AML-193 (cell line): ENCODE results near the gene ACOT13.
A peak's percentile ranks its signal among the peaks of the same experiment; 100 is the strongest.
"Not testable (repeated sequence)": the region's sequence is repeated elsewhere in the genome, so short reads cannot be mapped to it uniquely, and the experiment has no call there.

ENCODE experiments used
- DNase-seq, 2 experiments: peaks; one replicate each; lab custom pipeline; 2025; lab: John Stamatoyannopoulos, UW

Gene ACOT13

GRCh38 chr6:24692848-24693592 lies 26.1 kb downstream of the ACOT13 start:
- DNase-seq: no peak

GRCh38 chr6:24694198-24694597 lies 27.3 kb downstream of the ACOT13 start:
- no peak for DNase-seq

GRCh38 chr6:24695635-24696034 lies 28.8 kb downstream of the ACOT13 start:
- peak; percentile 59 for DNase-seq

GRCh38 chr6:24696097-24696496 lies 29.2 kb downstream of the ACOT13 start:
- DNase-seq: no peak

- DNase-seq: no peak
These were observed 32.9 kb downstream of the ACOT13 start for GRCh38 chr6:24699521-24700359.

GRCh38 chr6:24702720-24703282 lies 35.9 kb downstream of the ACOT13 start:
- DNase-seq: no peak

GRCh38 chr6:24704468-24704867 lies 37.6 kb downstream of the ACOT13 start:
- DNase-seq: no peak

- no peak for DNase-seq
These were observed 41.7 kb downstream of the ACOT13 start for GRCh38 chr6:24708612-24709011.

GRCh38 chr6:24709014-24709711 lies 42.3 kb downstream of the ACOT13 start:
- DNase-seq: no peak

- no peak for DNase-seq
These were observed 43.8 kb downstream of the ACOT13 start for GRCh38 chr6:24710519-24711303.

GRCh38 chr6:24716602-24717148 lies 49.8 kb downstream of the ACOT13 start:
- DNase-seq: not testable (repeated sequence)

GRCh38 chr6:24718449-24719124 lies 51.7 kb downstream of the ACOT13 start:
- DNase-seq: no peak

- peak; percentile 83 to 84 for DNase-seq
These were observed 52.5 kb downstream of the ACOT13 start, which contains the start of gene C6orf62 for GRCh38 chr6:24719125-24719971. Gene C6orf62 (minus strand): TSS chr6:24719154. CDS start chr6:24718668, 486 bp downstream.

GRCh38 chr6:24720131-24720603 lies 53.3 kb downstream of the ACOT13 start:
- peak; percentile 31 to 51 for DNase-seq

- peak; percentile 99 to 100 for DNase-seq
These were observed 54.0 kb downstream of the ACOT13 start for GRCh38 chr6:24720604-24721460.

- peak in 1 of 2 experiments; percentile 95 for DNase-seq
These were observed 54.8 kb downstream of the ACOT13 start for GRCh38 chr6:24721461-24722215.

GRCh38 chr6:24723270-24723669 lies 56.4 kb downstream of the ACOT13 start:
- no peak for DNase-seq

GRCh38 chr6:24730653-24731052 lies 63.8 kb downstream of the ACOT13 start:
- not testable (repeated sequence) for DNase-seq
